Stimulated activated CD4-positive, alpha-beta T cell treated with anti-CD3 and anti-CD28 coated beads, Interleukin-2, amount 100 ng/mL, for 48 hours (primary cell): ENCODE measurements around the gene PODXL2.
"Not testable (repeated sequence)": the region's sequence is repeated elsewhere in the genome, so short reads cannot be mapped to it uniquely, and the experiment has no call there.

Experiments
- DNase-seq, 2 donors: peaks; one replicate each; pipeline ENCODE4 v3.0.0-alpha.2; 2020

Gene PODXL2

GRCh38 chr3:127690823-127691452 is 62.0 kb downstream of the PODXL2 start:
- no peak for DNase-seq

DNA sequence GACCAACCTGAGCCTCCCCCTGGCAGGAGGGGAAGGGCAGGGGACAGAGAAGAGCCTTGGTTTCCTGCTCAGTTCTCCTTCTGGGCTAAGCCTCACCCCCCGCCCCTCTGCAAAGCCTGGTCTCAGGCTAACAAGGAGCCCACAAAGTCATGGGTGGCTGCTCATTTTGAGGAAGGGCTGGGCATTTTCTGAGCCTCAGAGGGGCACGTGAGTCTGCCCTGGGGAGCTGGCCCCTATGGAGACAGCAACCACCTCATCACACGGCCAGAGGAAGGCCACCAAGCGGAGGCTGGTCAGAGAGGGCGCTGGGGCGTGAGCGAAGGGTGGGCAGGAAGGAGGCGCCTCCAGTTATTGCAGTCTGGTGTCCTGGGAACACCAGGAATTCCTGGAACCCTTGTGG is 62.5 kb downstream of the PODXL2 start:
- no peak for DNase-seq

DNA sequence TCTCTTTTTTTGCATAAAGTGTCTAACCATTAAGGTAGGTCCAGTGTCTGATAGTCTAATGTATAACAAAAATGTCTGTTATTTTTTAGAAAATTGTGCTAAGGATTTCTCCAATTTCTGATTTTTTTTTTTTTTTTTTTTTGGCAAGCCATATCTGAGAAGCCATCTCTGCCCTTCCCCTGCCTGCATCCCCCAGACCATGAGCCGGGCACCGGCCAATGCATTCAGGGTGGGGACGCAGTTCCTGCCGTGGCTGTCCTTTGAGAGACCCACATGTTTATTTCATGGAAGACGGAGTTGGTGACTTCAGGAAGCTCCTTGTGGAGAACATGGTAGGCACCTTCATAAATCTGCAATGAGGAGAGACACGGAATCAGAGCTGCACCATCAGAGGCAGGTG is 63.0 kb downstream of the PODXL2 start:
- no peak for DNase-seq

DNA sequence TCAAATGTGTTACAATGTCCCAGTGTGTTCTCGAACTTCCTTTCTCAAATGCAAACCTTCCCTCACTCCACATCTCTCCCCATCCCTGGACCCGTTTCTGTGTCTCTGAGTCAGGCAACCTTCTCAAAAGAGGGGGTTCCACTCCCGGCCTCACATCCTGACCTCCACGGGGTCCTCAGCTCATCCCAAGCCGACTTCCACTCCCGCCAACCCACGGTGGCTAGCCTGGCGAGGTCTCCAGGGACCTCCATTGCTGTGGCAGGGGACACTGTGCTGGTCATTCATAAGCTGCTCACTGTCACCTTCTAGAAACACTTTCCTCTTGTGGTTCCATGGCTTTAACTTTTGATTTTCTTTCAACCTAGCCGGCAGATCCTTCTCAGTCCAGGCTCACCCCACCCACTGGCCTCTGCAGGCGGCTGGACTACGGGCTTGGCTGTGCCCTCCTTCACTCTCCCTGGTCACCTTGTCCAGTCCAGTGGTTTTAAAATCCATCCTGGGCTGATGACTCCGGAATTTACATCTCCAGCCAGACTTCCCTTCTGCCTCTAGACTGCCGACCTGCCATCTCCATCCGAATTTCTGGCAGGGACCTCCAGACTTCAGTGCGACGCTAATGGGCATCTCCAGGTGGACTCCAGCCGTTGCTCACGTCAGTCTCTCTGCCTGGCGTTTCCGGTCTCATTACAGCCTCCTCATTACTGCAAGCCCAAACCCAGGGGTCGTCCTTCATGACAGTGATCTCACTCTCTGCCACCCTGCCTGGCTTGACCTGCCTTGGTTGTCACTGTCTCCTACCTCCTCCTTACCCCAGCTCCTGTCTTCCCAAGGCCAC is 63.7 kb downstream of the PODXL2 start:
- no peak for DNase-seq

DNA sequence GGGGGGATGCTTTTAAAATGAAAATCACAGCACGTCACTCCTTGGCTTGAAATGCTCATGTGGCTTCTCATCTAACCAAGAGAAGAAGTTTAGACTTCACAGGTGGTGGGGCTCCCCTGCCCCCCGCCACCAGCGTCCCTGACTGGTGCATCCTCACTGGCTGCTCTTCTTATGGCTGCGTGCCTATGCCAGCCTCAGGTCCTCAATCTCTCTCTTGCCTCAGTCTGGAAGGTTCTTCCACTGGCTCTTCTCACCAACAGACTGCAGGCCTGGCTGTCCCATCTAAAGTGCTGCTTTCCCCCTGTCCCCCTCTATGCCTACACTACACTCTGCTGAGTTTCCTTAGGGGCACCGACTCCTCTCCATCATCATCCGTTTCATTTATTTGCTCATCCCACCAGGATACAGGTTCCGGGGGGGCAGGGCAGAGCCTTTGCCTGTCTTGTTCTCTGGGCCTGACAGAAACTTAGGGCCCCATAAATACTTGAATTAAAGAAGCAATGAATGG is 64.4 kb downstream of the PODXL2 start:
- DNase-seq = no peak

GRCh38 chr3:127694467-127695215 is 65.7 kb downstream of the PODXL2 start:
- no peak for DNase-seq

- peak; percentile 29 to 41 for DNase-seq
Measured at GRCh38 chr3:127697551-127698240, 68.7 kb downstream of the PODXL2 start.

GRCh38 chr3:127698286-127698685 is 69.3 kb downstream of the PODXL2 start:
- DNase-seq = no peak

DNA sequence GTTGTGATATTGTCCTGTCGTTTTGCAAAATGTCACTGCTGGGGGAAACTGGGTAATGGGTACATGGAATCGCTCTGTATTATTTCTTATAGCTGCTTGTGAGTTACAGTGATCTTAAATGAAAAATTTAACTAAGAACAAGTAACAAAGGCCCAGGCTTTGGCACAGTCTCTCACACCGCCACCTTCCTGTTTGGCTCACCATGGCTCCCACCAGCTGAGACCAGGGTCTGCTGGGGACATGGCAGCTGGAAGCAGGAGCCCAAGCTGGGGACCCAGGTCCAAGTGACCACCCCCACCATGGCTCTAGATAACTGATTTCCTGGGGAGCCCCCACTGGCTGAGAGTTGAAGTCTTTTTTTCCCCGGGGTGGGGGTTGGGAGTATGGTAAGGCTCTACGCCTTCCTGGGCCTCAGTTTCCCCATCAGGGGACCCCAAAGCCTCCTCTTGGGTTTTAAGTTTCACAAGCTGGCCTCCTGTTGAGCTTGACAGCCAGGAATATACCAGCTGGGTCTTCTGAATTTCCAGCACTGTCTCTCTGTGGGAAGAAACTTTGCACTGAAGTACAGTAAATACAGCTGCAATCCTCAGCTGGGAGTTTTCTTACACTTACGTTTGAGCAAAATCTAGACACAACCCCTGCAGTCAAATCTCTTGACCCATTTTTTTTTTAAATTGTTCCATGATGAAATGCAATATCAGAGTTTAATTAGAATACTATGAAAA is 69.9 kb downstream of the PODXL2 start:
- DNase-seq = no peak

GRCh38 chr3:127699416-127700300 is 70.7 kb downstream of the PODXL2 start:
- no peak for DNase-seq

GRCh38 chr3:127700406-127700805 is 71.4 kb downstream of the PODXL2 start:
- no peak for DNase-seq

- no peak for DNase-seq
Measured at GRCh38 chr3:127701280-127701911, 72.4 kb downstream of the PODXL2 start.

DNA sequence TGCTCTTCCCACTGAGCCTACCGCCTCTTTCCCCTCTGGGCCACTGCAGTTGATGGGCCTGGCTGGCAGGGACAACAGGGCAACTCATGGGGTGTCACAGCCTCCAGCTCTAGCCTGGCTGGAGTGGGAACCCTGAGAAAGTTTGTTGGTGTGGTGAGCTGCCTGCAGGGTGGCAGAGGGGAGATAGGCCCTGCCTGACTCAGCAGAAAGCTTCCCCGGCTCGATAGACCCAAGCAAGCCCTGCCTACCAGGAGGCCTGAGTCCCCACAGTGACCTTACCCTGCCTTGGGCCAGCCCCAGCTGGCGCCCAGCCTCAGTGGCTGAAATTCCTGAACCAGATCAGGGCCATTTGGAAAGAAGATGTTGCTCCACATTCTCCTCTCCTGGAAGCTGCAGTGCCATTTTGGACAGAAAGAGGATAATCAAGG is 73.2 kb downstream of the PODXL2 start:
- DNase-seq = no peak

- DNase-seq = not testable (repeated sequence)
Measured at GRCh38 chr3:127704840-127705239, 75.9 kb downstream of the PODXL2 start.

DNA sequence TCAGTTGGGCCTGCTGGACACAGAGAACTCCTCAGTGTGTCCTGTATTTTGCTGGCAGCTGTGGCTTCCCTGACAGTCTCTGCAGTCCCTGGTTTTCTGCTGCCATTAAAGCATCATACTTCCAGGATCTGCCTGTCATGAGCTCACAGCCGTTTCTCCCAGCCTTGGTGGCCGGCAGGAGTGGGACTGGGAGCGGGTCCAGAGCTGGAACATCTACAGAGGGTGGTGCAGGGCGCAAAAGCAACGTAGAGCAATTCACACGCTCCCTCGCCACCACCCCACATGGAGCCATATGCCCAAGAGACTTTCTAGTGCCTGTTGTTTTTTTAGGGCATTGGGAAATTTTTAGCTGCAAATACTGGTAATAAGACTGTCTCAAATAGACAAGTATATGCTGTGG is 77.3 kb downstream of the PODXL2 start:
- no peak for DNase-seq

- no peak for DNase-seq
Measured at GRCh38 chr3:127706785-127707351, 77.9 kb downstream of the PODXL2 start.

GRCh38 chr3:127707851-127708411 is 78.9 kb downstream of the PODXL2 start:
- DNase-seq = no peak

DNA sequence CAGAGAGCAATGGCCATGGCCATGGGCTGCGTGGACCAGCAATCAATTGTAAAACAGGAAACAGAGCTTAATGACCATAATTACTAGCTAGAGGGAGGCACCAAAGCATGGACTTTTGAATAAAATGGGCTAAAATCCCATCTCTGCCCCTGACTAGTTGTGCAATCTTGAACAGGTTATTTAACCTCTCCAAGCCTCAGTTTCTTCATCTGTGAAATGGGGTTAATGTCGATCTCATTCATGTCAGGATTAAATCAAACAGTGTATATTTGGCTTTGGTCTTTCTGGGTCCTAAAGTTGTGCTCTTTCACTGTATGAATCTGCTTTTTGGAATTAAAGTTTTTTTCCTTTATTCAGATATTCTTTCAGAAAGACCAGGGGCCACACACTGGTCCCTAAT is 79.9 kb downstream of the PODXL2 start:
- no peak for DNase-seq

GRCh38 chr3:127709320-127710060 is 80.5 kb downstream of the PODXL2 start:
- no peak for DNase-seq
